NCI-H1105 (cell line): ENCODE data around the gene CYSRT1.

Source experiments
- DNase-seq: peaks from one replicate; lab custom pipeline; 2025; lab: John Stamatoyannopoulos, UW

The CYSRT1 gene

GRCh38 chr9:137271696-137272076 lies 46.7 kb downstream of the CYSRT1 start:
- no peak for DNase-seq

GRCh38 chr9:137272241-137273094 lies 47.5 kb downstream of the CYSRT1 start:
- DNase-seq, result no peak

GRCh38 chr9:137273095-137273490 lies 48.1 kb downstream of the CYSRT1 start:
- DNase-seq, result no peak

DNA sequence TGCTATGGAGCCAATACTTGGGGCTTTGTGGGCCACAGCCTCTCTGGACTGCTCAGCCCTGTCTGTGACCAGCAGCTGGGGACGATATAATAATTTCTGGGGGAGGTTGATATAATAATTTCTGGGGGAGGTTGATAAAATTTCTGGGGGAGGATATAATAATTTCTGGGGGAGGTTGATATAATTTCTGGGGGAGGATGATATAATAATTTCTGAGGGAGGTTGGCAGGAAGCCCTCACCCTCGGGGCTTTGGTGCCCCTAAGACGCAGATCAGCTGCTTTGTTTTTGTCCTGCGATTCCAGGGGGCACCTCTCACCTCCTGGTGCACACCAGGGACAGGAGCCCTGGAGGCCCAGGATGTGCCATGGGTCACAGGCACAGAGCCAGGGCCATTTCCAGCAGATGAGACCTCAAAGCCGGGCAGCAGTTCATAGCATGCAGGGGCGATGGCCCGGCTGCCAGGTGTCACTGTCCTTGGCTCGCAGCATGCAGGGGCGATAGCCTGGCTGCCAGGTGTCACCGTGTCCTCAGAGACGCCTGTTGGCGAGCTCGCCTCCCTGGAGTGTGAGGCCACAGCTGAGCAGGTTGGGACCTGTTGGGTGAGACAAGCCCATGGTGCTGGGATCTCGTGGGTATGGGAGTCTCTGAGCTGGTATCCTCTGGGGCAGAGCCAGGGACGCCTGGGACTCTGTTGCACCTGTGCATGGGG lies 48.8 kb downstream of the CYSRT1 start:
- DNase-seq, result peak; percentile 78

- no peak for DNase-seq
Observed at GRCh38 chr9:137275203-137275587, 50.2 kb downstream of the CYSRT1 start.
